ENCODE data around the gene PTPN1.

PTPN1 gene

DNA sequence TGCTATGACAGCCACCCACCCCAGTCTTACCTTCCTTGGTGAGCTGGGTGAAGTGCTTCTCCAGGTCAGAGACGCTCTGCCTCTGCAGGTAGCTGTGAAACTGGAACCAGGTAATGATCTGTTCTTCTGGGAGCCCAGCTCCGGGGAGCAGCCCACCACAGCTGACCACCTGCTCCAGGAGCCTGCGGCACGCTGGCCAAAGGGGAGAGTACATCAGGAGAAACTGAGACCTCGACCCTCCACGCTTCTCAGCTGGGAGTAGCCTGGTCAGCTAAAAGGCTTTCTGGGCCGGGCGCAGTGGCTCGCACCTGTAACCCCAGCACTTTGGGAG, 82.8 kb downstream of the PTPN1 start:
- no peak for TF ChIP-seq CTCF (IDR thresholded peaks at IDR 0.05)
- H3K4me1 ChIP-seq, result peaks cover 0 to 21% (median 7%) of the 10 kb centered on the region in 4 donors
- intact Hi-C loops (cut with DNase I; ENCODE audit: low total_unique reads), result no loop called here
- DNase-seq, result no peak
- no peak overlapping the region for H3K27ac ChIP-seq
- no peaks in the 10 kb centered on the region for H3K9me3 ChIP-seq
- peaks cover 0 to 14% (median 0%) of the 10 kb centered on the region in 3 donors for H3K36me3 ChIP-seq
- H3K4me3 ChIP-seq, result no peak overlapping the region
- H3K27me3 ChIP-seq, result peaks cover 0 to 35% of the 10 kb centered on the region in 2 donors

GRCh38 chr20:50594231-50594590, 84.0 kb downstream of the PTPN1 start:
- H3K4me3 ChIP-seq, result no peak overlapping the region
- intact Hi-C loops (cut with DNase I; ENCODE audit: low total_unique reads), result no loop called here
- peaks cover 0 to 13% (median 0%) of the 10 kb centered on the region in 3 donors for H3K36me3 ChIP-seq
- peaks cover 0 to 19% (median 7%) of the 10 kb centered on the region in 4 donors for H3K4me1 ChIP-seq
- TF ChIP-seq CTCF (IDR thresholded peaks at IDR 0.05), result no peak
- no peak overlapping the region for H3K27ac ChIP-seq
- DNase-seq, result no peak
- H3K27me3 ChIP-seq, result peaks cover 0 to 38% of the 10 kb centered on the region in 2 donors
- no peaks in the 10 kb centered on the region for H3K9me3 ChIP-seq

- H3K27me3 ChIP-seq, result peaks cover 0 to 42% of the 10 kb centered on the region in 2 donors
- TF ChIP-seq CTCF (IDR thresholded peaks at IDR 0.05), result no peak
- H3K9me3 ChIP-seq, result no peaks in the 10 kb centered on the region
- H3K27ac ChIP-seq, result no peak overlapping the region
- H3K4me3 ChIP-seq, result no peak overlapping the region
- peaks cover 0 to 7% (median 0%) of the 10 kb centered on the region in 3 donors for H3K36me3 ChIP-seq
- DNase-seq, result no peak
- intact Hi-C loops (cut with DNase I; ENCODE audit: low total_unique reads), result no loop called here
- peaks cover 0 to 19% (median 7%) of the 10 kb centered on the region in 4 donors for H3K4me1 ChIP-seq
Measured at GRCh38 chr20:50594591-50595432, 84.6 kb downstream of the PTPN1 start.

- Histone ChIP-seq H3K4me1 (peaks cover 0 to 19% (median 7%) of the 10 kb centered on the region in 4 donors), H3K27ac (no peak overlapping the region), H3K27me3 (peaks cover 0 to 42% of the 10 kb centered on the region in 2 donors), H3K4me3 (no peak overlapping the region), H3K36me3 (peaks cover 0 to under 1% (median 0%) of the 10 kb centered on the region in 3 donors), H3K9me3 (no peaks in the 10 kb centered on the region)
- intact Hi-C loops (cut with DNase I; ENCODE audit: low total_unique reads), result no loop called here
- TF ChIP-seq CTCF (IDR thresholded peaks at IDR 0.05), result no peak
- DNase-seq, result no peak
Measured at GRCh38 chr20:50595433-50595895, 85.3 kb downstream of the PTPN1 start.

DNA sequence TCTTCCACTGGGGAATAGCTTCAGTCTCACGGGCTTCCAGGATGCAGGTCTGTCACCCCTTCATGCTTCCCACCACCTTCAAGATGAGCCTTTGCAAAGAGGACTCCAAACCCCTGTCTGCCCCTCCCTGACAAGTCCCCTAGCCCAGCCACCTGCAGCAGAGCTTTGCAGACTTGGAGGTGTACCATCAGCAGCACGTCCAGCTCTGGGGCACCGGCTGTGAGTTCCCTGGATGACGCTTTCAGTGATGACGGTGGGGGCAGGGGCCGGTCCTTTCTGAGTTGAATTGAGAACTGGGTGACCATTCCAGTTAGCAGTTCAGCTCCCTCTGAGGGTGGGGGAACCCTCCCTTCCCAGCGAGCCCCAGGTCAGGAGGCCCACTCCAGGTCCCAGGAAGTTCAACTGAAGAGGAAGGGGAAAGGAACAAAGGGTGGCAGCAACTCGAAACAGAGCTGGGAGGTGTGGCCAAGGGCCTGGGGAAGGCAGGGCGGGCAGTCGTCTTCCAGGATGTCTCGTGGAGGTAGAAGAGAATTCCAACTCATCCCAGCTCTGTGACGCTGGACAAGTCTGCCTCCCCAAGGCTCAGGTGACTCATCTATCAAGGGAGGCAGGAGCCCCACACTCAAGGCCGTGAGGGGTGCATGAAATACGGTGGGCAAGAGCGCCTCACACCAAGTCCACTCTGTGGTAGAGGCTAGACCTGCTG, 86.0 kb downstream of the PTPN1 start:
- Histone ChIP-seq H3K4me3 (no peak overlapping the region), H3K27ac (no peak overlapping the region), H3K27me3 (peaks cover 0 to 42% of the 10 kb centered on the region in 2 donors), H3K36me3 (no peaks in the 10 kb centered on the region), H3K4me1 (peaks cover 0 to 19% (median 7%) of the 10 kb centered on the region in 4 donors), H3K9me3 (no peaks in the 10 kb centered on the region)
- TF ChIP-seq CTCF (IDR thresholded peaks at IDR 0.05), result no peak
- intact Hi-C loops (cut with DNase I; ENCODE audit: low total_unique reads), result no loop called here
- DNase-seq, result no peak
